Activated CD4-positive, alpha-beta T cell treated with anti-CD3 and anti-CD28 coated beads for 24 hours (primary cell): Measurements from ENCODE around the gene ZFYVE19.

ENCODE experiments used
- DNase-seq, 2 donors: peaks; one replicate each; pipeline ENCODE4 v3.0.0-alpha.2; 2020; ENCODE audit warnings: low read depth in 2 of 2

The ZFYVE19 gene

DNA sequence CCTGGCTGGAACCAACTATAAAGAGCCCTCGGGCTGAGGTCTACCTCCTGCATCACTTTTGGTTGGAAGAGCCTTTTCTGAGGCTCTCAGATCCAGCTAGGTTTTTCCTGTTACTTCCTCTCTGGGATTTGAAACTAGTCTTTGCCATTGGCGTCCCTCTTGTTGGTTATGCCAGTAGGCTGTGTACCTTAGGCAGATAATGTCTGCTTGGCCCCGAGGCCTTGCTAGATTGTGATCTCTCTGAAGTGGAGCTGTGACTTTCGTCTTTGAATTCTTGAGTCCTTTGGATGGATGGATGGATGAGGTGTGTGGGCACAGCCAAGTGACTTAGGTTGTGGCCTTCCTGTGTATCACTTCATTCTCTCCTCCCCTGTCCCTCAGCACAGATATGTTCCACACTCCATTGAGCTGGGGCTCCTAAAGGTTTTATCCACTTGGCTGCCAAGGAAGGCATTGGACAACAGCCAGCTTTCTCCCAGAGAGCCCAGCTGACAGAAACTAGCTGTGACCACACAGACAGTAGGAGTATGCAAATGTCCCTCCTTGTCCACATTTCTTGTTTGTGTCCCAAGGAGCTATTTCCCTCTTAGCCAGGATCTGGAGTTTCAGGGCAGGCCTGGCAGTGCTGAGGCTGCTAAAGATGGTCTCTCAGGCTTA is 8.3 kb downstream of the ZFYVE19 start:
- DNase-seq: no peak

DNA sequence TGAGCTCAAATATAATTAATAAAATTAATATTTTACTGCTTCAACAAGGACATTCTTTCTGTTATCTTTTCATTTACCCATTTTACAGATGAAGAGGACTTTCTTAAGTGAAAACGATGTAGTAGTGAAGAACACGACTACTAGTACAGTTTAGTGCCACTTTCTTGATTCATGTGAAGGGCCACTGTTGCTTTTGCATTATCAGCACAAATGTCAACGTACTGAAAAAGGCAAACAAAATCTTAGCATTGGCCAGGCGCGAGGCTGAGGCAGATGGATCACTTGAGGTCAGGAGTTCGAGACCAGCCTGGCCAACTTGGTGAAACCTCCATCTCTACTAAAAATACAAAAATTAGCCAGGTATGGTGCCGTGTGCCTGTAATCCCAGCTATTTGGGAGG is 12.2 kb downstream of the ZFYVE19 start:
- DNase-seq: no peak

DNA sequence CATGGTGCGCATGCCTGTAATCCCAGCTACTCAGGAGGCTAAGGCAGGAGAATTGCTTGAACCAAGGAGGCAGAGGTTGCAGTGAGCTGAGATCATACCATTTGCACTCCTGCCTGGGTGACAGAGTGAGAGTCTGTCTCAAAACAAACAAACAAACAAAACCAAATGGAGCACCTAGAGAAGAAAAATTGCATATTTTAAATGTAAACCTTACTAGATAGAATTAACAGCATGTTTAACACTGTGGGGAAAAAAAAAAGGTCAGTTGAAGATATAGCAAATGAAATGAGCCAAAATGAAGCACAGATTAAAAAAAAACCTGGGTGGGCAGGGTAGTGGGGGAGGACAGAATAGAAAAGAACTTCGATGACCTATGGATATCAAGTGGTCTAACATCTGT is 14.3 kb downstream of the ZFYVE19 start:
- no peak for DNase-seq

DNA sequence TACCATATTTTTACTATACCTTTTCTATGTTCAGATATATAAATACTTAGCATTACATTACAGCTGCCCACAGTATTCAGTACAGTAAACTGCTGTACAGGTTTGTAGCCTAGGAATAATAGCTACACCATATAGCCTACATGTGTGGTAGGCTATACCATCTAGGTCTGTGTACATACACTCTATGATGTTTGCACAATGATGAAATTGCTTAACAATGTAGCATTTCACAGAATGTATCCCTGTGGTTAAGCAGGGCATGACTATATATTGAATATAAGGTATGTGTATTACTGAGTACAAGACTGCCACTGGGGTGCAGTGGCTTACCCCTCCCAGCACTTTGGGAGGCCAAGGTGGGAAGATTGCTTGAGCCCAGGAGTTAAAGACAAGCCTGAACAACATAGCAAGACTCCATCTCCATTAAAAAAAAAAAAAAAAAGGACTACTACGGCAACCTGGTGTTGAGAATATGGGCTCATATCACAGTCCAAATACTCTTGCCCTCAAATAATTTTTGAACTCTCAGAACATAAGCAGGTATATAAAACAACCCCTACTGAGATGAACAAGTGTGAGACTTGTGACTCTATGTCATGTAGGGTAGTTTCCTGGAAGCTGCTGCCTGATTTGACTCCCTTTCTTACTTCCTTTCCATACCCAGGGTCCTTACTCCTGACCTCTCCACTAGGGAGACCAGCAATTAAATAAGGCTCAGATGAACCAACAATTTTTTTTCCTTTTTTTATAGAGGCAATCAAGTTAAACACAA is 16.9 kb downstream of the ZFYVE19 start:
- DNase-seq: no peak

DNA sequence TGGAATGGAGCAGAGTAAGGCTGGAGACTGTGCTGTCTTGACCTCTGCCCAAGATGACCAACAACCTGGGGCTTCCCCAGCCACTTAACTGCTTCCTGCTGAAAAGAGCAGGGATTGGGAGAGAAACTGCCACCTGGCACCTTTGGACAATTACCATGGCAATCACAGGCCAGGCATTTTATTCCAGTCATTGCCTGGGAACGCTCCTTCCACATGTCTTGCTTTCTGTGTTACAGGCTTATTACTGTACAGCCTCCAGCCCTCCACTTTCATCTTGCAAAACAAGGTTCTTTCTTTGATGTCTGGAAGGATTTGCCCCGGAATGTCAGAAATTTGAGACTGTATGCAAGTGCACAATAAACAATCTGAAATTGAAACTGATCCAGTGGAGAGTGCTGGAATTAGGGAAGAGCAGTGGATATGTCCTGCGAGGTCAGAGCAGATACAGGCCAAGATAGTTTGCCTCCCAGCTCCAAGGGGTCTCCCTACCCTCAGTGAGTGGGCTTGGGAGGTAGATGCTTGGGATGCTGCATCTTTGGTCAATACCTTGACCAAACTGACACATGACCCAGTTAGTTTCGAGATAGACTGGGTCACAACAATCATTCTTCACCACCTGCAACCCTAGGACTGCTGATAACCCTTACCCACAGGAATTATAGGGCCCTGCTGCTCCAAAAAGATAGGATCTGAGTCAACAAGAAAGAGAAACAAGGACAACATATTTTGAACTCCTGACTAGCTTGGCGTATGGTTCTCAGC is 19.0 kb downstream of the ZFYVE19 start:
- DNase-seq: no peak

DNA sequence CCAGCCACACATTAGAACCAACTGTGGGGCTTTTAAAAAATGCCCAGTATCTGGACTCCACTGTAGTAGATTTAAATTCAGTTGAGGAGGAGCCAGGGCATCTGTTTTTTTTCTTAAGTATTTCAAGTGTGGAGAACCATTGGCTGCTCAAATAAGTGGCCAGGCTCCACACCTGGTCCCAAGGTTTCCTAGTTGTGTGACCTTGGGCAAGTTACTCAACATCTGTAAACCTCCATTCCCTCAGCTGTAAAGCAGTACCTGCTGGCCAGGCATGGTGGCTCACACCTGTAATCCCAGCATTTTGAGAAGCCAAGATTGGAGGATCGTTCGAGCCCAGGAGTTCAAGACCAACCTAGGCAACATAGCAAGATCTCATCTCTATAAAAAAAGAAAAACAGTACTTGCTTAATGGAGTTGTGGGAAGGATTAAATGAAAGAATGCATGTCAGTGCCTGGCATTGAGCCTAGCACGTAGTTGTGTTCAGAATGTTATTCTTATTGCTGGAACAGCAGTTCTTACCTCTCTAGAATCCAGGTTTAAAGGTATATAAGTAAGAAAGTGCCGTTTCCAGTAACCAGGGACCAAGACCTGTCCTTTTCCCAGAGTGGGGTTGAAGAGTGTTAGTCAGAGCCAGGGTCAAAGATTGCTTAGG is 19.7 kb downstream of the ZFYVE19 start:
- DNase-seq: no peak

DNA sequence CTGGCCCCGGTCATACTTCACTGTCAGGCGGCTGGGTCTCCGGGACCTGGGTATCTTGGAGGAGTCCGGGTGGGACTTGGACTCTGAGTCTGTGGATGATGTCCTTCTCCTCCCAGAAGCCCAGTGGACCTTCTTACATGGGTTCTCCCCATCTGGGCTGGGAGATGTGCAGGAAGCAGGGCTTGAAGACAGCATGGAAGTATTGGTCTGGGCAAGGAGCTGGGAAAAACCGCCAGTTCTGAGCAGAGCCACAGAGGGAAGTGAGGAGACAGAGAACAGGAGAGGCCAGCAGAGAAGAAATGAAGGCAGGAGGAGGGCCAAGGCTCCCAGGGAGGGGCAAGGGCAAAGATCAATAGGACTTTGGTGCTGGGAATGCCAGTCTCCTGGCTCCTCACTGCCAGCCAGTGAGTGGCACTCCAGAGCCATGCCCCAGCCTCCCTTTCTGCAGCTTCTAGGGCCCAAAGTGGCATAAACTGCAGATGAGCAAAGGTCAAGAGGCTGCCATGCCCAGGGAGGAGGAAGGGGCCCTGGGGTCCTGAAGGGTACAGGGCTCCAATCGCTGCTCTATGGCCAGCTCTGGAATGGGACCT is 21.7 kb downstream of the ZFYVE19 start, which contains the start of gene PPP1R14D:
TSS of gene PPP1R14D (minus strand) at position 262 of the 590 bp plus-strand sequence. CDS start at position 195, 67 bp downstream.
- DNase-seq: no peak

DNA sequence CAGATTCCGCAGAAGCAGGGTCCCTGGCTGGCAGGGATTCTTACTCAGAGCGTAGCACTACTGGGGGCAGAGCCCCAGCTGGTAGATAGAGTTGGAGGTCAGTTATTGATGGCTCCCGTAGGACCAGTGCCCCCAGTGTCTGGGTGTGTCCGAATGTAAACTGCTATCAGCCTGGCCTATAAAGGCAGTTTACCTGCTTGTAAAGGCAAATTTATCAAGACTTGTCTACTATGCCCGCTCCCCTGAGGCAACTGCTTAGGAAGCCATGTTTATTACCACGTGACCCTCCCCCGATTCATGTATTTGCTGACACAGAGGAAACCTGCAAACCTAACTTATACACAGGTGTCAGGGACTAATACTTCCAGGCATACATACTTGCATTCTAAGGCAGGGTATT is 22.2 kb downstream of the ZFYVE19 start:
- no peak for DNase-seq

DNA sequence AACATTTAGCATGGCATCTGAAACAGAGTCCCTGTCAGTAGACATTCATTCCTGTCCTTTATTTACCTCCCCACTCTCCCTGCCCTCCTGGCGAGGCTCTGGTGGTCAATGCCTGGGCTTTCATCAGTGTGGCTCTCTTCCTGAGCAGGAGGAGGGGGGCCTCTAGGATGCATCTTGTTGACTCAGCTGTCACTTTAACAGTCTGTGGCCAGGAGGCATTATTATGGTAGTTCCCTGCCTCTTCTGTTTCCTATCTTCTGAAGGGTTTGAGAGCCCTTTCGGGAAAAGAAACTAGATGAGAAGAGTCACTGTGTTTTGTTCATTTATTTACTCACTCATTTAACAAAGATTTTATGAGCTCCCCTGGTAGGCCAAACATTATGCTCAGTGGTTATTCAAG is 24.0 kb downstream of the ZFYVE19 start:
- no peak for DNase-seq

DNA sequence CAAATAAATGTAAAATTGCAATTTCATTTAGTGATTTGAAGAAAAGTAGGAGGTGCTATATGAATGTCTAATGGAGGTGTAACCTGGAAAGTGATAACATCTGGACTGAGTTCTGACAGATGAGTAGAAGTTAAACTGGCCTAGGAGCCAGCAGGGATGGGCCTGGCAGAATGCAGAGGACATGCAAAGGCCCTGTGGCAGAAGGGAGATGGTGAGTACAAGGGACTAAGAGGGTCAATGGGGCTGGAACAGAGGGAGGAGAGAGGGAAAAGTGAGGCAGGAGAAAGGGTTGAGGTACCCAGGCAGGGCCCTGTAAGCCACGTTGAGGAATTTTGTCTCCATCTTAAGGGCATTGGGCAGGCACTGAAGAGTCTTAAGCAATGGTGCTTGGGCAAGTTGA is 25.0 kb downstream of the ZFYVE19 start:
- no peak for DNase-seq

DNA sequence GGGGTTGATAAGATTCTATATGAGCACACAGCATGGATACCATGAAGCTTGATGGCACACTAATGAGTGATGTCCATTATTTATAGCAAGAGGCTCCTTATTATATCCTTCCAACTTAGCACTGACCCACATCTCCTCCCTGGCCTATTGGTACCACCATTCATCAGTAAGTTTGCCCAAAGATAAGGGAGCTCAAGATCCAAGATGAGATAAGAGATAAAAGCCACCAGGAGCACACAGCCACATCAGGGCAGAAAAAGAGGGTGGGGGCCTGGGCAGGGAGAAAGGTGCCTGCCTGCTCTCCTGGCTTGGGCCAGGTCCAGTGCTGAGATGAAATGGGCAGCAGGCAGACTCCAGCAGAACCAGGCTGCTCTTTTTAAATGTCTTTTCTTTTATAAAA is 26.0 kb downstream of the ZFYVE19 start:
- no peak for DNase-seq

DNA sequence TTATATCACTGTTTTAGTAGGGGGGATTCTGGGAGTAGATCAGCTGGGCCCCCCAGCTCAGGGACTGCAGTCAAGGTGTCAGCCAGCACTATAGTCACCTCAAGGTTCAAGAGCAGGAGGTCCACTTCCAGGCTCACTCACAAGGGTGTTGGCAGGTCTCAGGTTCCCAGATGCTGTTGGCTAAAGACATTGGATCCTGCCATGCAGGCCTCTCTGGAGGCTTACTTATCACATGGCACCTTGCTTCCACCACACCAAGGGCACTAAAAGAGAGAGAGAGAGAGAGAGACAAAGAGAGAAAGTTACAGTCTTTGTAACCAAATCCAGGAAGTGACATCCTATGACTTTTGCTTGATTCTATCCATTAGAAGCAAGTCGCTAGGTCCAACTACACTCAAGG is 29.1 kb downstream of the ZFYVE19 start:
- no peak for DNase-seq

DNA sequence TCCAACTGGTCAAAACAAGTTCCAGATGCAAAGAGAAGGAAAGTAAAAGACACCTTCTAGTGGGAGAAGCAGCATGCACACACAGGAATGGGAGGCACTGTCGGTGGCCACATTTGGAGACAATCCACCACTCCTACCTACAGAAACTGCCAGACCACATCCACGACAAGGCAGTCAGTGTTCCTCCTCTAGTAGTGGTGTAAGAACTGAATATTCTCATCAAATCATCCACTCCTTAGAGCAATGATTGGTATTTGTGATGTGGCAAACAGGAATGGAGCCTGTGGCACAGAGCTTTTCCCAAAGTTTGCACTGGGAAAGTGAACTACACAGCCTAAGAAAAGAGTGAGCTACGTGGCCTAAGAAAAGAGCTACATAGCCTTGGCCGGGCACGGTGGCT is 31.9 kb downstream of the ZFYVE19 start:
- DNase-seq: no peak

DNA sequence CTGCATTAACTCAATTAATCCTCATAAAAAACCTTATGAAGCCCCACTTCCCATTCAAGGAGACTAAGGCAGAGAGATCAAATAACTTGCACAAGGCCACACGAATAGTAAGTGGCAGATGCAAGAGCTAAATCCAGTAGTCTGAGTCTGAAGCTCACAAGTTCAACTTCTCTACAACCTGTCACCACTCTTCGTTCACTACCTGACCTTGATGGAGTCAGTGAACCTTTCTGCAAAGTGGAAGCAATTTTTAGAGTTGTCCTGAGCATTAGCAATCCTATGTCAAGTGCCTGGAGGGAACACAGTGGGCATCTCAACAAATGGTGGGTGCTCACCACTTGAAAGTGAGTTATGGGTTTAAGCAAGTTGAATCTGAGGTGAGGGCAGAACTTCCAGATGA is 34.9 kb downstream of the ZFYVE19 start:
- no peak for DNase-seq

DNA sequence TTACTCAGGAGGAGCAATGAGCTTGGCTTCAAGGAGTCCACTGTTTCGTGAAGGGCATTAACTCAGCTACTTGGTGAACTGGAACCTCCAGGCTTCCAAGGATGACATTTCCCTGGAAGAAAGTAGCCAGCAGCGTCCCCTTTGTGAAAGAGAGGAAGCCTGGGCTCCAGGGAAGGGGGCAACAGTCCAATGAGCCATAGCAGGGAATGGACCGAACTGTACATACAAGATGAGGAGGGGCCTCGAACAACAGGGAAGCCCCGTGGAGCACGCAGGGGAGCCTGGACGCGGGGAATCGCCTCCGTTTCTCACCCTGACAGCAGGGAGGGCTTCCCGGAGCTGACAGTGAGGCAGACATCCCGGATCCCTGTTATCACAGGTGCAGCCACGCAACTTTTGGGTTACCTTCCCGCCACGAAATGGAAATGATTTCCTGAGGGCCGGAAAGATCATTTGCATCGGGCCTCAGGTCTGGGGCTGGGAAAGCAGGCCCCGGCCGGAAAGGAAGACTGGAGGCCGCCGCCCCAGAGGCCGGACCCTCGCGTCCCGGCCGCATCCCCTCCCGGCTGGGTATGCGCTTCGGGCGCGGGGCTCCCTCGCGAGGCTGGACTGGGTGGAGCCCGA is 36.5 kb downstream of the ZFYVE19 start:
- DNase-seq: no peak

DNA sequence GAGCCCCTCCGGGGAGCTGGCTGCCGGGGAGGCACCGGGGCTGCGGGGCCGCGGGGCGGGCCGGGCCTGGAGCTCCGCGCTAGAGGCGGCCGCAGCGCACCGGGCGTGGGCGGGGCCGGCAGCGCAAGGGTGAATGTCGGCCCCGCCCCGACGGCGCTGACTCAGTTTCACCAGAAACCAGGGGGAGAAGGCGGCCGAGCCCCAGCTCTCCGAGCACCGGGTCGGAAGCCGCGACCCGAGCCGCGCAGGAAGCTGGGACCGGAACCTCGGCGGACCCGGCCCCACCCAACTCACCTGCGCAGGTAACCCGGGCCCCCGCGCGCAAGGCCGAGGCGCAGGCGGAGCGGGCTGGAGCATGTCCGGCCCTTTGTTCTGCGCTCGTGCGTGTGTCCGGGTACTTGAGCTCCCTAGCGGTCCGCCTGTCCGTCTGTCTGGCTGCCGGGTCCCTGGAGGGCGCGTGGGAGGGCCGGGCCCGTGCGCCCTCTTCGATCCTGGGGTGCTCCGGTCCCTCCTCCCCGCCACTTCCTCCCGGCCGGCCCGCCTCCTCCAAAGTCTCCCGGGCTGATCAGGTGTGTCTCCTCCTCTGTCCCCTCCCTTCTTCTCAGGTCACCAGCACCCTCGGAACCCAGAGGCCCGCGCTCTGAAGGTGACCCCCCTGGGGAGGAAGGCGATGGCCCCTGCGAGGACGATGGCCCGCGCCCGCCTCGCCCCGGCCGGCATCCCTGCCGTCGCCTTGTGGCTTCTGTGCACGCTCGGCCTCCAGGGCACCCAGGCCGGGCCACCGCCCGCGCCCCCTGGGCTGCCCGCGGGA is 37.2 kb downstream of the ZFYVE19 start, which contains the start of gene SPINT1:
TSS of gene SPINT1 (plus strand) at position 164 of the 811 bp plus-strand sequence. CDS start at position 671, 507 bp downstream.
- peak; percentile 62 to 78 for DNase-seq

DNA sequence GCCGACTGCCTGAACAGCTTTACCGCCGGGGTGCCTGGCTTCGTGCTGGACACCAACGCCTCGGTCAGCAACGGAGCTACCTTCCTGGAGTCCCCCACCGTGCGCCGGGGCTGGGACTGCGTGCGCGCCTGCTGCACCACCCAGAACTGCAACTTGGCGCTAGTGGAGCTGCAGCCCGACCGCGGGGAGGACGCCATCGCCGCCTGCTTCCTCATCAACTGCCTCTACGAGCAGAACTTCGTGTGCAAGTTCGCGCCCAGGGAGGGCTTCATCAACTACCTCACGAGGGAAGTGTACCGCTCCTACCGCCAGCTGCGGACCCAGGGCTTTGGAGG is 37.8 kb downstream of the ZFYVE19 start:
- peak in 1 of 2 donors; percentile 17 for DNase-seq

DNA sequence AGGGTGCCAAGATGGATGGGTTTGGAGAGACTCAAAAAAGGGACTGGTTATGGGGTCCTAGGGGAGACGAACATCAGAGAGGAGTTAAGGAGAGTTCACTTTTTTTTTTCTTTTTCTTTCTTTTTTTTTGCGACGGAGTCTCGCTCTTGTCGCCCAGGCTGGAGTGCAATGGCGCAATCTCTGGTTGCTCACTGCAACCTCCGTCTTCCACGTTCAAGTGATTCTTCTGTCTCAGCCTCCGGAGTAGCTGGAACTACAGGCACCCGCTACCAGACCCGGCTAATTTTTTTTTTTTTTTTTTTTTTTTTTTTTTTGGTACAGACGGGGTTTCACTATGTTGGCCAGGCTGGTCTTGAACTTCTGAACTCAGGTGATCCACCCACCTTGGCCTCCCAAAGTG is 38.1 kb downstream of the ZFYVE19 start:
- DNase-seq: no peak

DNA sequence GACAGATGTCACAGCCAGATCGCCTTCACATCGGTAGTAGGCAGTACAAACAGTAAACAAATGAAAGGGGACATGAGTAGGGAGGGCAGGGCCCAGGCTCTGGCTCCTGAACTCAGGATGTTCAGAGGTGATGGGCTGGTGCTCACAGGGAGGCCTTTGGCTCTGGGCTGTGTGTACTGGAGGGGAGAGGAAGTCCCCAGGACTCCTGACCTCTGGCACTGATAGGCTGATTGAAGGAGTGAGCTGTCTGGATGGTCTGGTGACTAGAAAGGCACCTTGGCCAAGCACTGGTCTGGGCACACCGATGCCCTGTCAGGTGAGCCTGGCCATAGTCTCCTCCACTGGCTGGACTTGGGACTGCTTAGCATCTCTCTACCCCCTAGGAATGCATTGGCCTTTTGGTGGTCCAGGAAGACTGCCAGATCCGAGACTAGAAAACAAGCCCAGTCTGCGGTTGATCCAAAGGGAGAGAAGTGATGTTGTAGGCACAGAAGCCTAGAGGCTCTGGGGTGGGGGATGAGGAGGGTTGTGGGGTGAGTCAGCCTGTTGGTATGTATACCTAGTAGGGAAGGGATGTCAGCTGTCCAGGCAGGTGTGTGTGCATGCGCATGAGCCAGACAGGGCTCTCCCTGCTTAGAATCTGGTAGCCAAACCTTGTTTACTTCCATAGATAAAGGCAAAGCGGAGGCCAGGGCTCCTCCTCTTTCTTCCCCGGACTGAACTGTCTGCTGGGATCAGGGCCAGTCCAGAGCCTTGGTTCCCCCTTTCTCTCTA is 38.8 kb downstream of the ZFYVE19 start:
- DNase-seq: no peak

DNA sequence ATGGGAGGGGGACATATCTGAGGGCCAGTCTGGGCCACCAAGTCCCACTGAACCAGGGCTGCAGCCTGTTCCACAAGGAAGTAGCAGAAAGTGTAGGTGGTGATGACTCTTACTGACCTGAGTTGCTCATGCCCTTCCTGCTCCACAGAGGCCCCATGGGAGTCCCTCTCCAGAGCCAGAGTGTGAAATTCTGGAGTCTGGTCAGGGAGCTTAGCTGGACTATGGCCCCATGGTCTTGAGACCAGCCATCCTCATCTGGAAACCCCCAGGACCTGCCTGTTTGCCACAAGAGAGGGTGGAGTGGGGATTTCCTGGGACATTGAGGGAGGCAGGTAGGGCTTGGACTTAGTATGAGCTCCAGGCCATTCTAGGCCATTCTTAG is 39.9 kb downstream of the ZFYVE19 start:
- DNase-seq: no peak
